AG09309 (cell line): Measurements from ENCODE around the gene FAM200C.

Experiments
- DNase-seq: peaks from one replicate; pipeline ENCODE4 v3.0.0-alpha.2; 2010; ENCODE audit warnings: low read depth
- H3K4me3 ChIP-seq: 2 replicates; pipeline ENCODE4 v1.5.1; 2011; ENCODE audit warnings: mild to moderate bottlenecking, low read depth, low read length, moderate library complexity; ENCODE audit not compliant: control insufficient read depth
- TF ChIP-seq, protein P1 (sequence below): IDR thresholded peaks from 2 replicates; pipeline ENCODE4 v1.5.1; 2011; ENCODE audit warnings: mild to moderate bottlenecking, low read depth, low read length, inconsistent platforms; ENCODE audit not compliant: insufficient read depth, control insufficient read depth; ENCODE audit errors: missing control alignments

The FAM200C gene

DNA sequence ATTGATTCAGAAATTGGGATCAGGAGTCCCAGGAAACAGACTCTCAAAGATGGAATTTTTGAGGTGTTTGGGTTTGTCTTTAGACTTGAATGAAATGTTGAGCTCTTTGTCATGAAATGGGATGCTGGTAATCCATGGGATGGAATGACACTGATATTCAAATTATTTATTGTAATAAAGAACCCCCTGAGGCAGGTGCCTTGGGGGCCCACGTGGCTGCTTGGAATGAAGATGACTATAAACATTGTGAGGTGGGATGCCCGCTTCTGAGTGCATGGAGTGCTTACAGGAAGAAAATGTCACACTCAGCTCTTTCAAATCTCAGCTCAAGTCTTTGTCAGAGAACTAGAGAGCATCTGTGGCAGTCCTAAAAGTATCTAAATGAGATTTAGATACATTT is 19.8 kb downstream of the FAM200C start:
- H3K4me3 ChIP-seq = no peak overlapping the region
- no peak for DNase-seq
- TF ChIP-seq, protein P1, sequence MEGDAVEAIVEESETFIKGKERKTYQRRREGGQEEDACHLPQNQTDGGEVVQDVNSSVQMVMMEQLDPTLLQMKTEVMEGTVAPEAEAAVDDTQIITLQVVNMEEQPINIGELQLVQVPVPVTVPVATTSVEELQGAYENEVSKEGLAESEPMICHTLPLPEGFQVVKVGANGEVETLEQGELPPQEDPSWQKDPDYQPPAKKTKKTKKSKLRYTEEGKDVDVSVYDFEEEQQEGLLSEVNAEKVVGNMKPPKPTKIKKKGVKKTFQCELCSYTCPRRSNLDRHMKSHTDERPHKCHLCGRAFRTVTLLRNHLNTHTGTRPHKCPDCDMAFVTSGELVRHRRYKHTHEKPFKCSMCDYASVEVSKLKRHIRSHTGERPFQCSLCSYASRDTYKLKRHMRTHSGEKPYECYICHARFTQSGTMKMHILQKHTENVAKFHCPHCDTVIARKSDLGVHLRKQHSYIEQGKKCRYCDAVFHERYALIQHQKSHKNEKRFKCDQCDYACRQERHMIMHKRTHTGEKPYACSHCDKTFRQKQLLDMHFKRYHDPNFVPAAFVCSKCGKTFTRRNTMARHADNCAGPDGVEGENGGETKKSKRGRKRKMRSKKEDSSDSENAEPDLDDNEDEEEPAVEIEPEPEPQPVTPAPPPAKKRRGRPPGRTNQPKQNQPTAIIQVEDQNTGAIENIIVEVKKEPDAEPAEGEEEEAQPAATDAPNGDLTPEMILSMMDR = no peak

GRCh38 chr5:160379511-160379910 is 20.3 kb downstream of the FAM200C start:
- DNase-seq = no peak

DNA sequence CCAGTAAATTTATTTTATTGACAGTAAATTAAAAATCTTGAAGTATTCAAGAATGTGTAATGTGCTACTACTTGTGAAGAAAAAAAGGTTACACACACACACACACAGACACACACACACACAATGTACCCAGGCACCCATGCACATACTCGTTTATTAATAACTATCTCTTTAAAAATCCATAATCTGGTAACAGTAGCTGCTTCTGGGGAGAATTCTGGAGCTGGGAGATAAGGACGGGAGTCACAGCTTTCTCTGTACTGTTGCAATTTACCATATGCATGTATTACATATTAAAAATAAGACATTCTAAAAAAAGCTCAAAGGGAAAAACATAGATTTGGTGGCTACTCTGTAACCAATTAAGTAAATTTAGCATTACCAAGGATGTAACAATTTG is 21.5 kb downstream of the FAM200C start:
- H3K4me3 ChIP-seq = no peak overlapping the region
- DNase-seq = no peak
- TF ChIP-seq, protein P1 = no peak

More at GRCh38 chr5:160379511-160379910, 20.3 kb downstream of the FAM200C start:
- TF ChIP-seq, protein P1 = no peak
- no peak overlapping the region for H3K4me3 ChIP-seq

- DNase-seq = no peak
- TF ChIP-seq, protein P1 = no peak
Measured at GRCh38 chr5:160377651-160378050, 22.2 kb downstream of the FAM200C start.

DNA sequence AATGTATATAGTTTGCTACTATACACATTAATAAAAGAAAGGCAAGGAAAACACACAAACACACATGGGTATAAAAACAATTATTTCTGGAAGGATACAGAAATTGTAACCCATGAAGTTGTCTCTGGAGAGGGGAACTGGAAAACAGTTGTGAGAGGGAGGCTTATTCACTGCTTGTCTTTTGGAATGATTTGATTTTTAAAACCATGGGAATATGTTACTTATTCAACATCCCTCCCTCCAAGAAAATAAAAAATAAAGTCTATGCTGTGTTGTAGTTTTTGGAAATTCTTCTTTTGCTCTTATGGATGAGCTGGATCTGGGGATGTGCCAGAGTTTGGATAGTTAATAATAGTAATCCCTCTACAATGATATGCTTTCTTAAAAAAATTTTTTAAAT is 23.4 kb downstream of the FAM200C start:
- DNase-seq = no peak
- H3K4me3 ChIP-seq = no peak overlapping the region
- TF ChIP-seq, protein P1 = no peak

More at GRCh38 chr5:160377651-160378050, 22.2 kb downstream of the FAM200C start:
- no peak overlapping the region for H3K4me3 ChIP-seq

GRCh38 chr5:160375701-160376100 is 24.2 kb downstream of the FAM200C start:
- H3K4me3 ChIP-seq = no peak overlapping the region
- TF ChIP-seq, protein P1 = no peak
- DNase-seq = no peak

- no peak for DNase-seq
- TF ChIP-seq, protein P1 = no peak
- no peak overlapping the region for H3K4me3 ChIP-seq
Measured at GRCh38 chr5:160375166-160375565, 24.7 kb downstream of the FAM200C start.
